H9 (cell line): ENCODE data around the gene AP4S1. TPM values are rescaled to one million over a fixed set of nuclear protein-coding genes. Genes with fewer than 3 reads are reported as not detected.

Source experiments
- DNase-seq: peaks from one replicate; pipeline ENCODE4 v3.0.0-alpha.2; 2017
- H2AFZ ChIP-seq: one replicate; pipeline ENCODE4 v1.6.1; 2013; ENCODE audit warnings: mild to moderate bottlenecking, low read length, control low read depth, moderate library complexity
- H2AK5ac ChIP-seq: 2 replicates; pipeline ENCODE4 v1.6.1; 2013; ENCODE audit warnings: low read length, control low read depth, mixed read lengths; ENCODE audit not compliant: insufficient read length
- H2BK120ac ChIP-seq: one replicate; pipeline ENCODE4 v1.6.1; 2013; ENCODE audit warnings: low read depth, mild to moderate bottlenecking, low read length, control low read depth, inconsistent platforms; ENCODE audit not compliant: poor library complexity, severe bottlenecking
- H2BK12ac ChIP-seq: 2 replicates; pipeline ENCODE4 v1.6.1; 2013; ENCODE audit warnings: low read length, control low read depth, mixed read lengths, low read depth; ENCODE audit not compliant: insufficient read length
- H2BK15ac ChIP-seq: 2 replicates; pipeline ENCODE4 v1.6.1; 2013; ENCODE audit warnings: low read depth, low read length, control low read depth
- H2BK20ac ChIP-seq: one replicate; pipeline ENCODE4 v1.6.1; 2013; ENCODE audit warnings: low read depth, mild to moderate bottlenecking, low read length, control low read depth, inconsistent platforms; ENCODE audit not compliant: poor library complexity, severe bottlenecking
- H2BK5ac ChIP-seq: 2 replicates; pipeline ENCODE4 v1.6.1; 2013; ENCODE audit warnings: low read length, control low read depth, mixed read lengths; ENCODE audit not compliant: insufficient read length
- H3K14ac ChIP-seq: 2 replicates; pipeline ENCODE4 v1.6.1; 2013; ENCODE audit warnings: low read length, control low read depth; ENCODE audit not compliant: insufficient read depth
- H3K18ac ChIP-seq: 2 replicates; pipeline ENCODE4 v1.6.1; 2013; ENCODE audit warnings: low read depth, mild to moderate bottlenecking, mixed read lengths, low read length, control low read depth; ENCODE audit not compliant: insufficient read length
- H3K23ac ChIP-seq: 2 replicates; pipeline ENCODE4 v1.6.1; 2013; ENCODE audit warnings: low read length, control low read depth, mixed read lengths, low read depth; ENCODE audit not compliant: insufficient read length
- H3K23me2 ChIP-seq: 2 replicates; pipeline ENCODE4 v1.6.1; 2013; ENCODE audit warnings: low read depth, mild to moderate bottlenecking, mixed read lengths, low read length, control low read depth; ENCODE audit not compliant: insufficient read length, poor library complexity, severe bottlenecking
- H3K27ac ChIP-seq: 2 replicates; pipeline ENCODE4 v1.5.1; 2013; ENCODE audit warnings: low read length, control low read depth, mixed read lengths, low read depth; ENCODE audit not compliant: insufficient read length
- H3K27me3 ChIP-seq: 2 replicates; pipeline ENCODE4 v1.6.1; 2013; ENCODE audit warnings: low read length, control low read depth, inconsistent platforms; ENCODE audit not compliant: insufficient read depth
- H3K4ac ChIP-seq: 2 replicates; pipeline ENCODE4 v1.6.1; 2013; ENCODE audit warnings: low read depth, mild to moderate bottlenecking, control low read depth, inconsistent platforms, low read length, moderate library complexity
- H3K4me1 ChIP-seq: 2 replicates; pipeline ENCODE4 v1.6.1; 2013; ENCODE audit warnings: low read length, control low read depth, inconsistent platforms; ENCODE audit not compliant: insufficient read depth
- H3K4me2 ChIP-seq: 2 replicates; pipeline ENCODE4 v1.6.1; 2013; ENCODE audit warnings: low read length, control low read depth, mixed read lengths; ENCODE audit not compliant: insufficient read length, insufficient read depth
- H3K56ac ChIP-seq: 2 replicates; pipeline ENCODE4 v1.6.1; 2013; ENCODE audit warnings: low read depth, mild to moderate bottlenecking, mixed read lengths, low read length, control low read depth; ENCODE audit not compliant: insufficient read length
- H3K79me1 ChIP-seq: 2 replicates; pipeline ENCODE4 v1.6.1; 2013; ENCODE audit warnings: low read depth, mild to moderate bottlenecking, moderate library complexity, low read length, control low read depth, inconsistent platforms; ENCODE audit not compliant: insufficient read depth, poor library complexity, severe bottlenecking
- H3K79me2 ChIP-seq: 2 replicates; pipeline ENCODE4 v1.6.1; 2013; ENCODE audit warnings: low read length, control low read depth, inconsistent platforms; ENCODE audit not compliant: insufficient read depth
- H3K9ac ChIP-seq: 2 replicates; pipeline ENCODE4 v1.6.1; 2013; ENCODE audit warnings: low read length, control low read depth, mixed read lengths; ENCODE audit not compliant: insufficient read length; ENCODE audit errors: extremely low read depth
- H3K9me3 ChIP-seq: one replicate; pipeline ENCODE4 v1.6.1; 2013; ENCODE audit warnings: low read depth, low read length, inconsistent platforms; ENCODE audit not compliant: control insufficient read depth
- H3T11ph ChIP-seq: one replicate; pipeline ENCODE4 v1.6.1; 2013; ENCODE audit warnings: mild to moderate bottlenecking, low read length, control low read depth, inconsistent platforms
- H4K20me1 ChIP-seq: one replicate; pipeline ENCODE4 v1.6.1; 2013; ENCODE audit not compliant: control insufficient read depth, insufficient read length, insufficient read depth
- H4K5ac ChIP-seq: 2 replicates; pipeline ENCODE4 v1.6.1; 2013; ENCODE audit warnings: low read depth, mild to moderate bottlenecking, mixed read lengths, low read length, control low read depth; ENCODE audit not compliant: insufficient read length
- H4K8ac ChIP-seq: replicated peaks from 2 replicates; pipeline ENCODE4 v1.6.1; 2013; ENCODE audit warnings: low read length, control low read depth, mixed read lengths, low read depth; ENCODE audit not compliant: insufficient read length
- H4K91ac ChIP-seq: 2 replicates; pipeline ENCODE4 v1.6.1; 2013; ENCODE audit warnings: low read depth, mild to moderate bottlenecking, moderate library complexity, mixed read lengths, low read length, control low read depth; ENCODE audit not compliant: insufficient read length
- H3K27ac Mint-ChIP-seq, 3 experiments: 2 replicates in 2 of 3; 3 replicates in 1 of 3; pipeline ENCODE4 v1.8.0; 2020 to 2021; ENCODE audit warnings: mixed read lengths in 3 of 3, mild to moderate bottlenecking in 1 of 3, moderate library complexity in 1 of 3
- H3K27me3 Mint-ChIP-seq: 2 replicates; pipeline ENCODE4 v1.8.0; 2021; ENCODE audit warnings: low read depth, mild to moderate bottlenecking, moderate library complexity, mixed read lengths
- H3K36me3 Mint-ChIP-seq, 3 experiments: 2 replicates in 2 of 3; 3 replicates in 1 of 3; pipeline ENCODE4 v1.8.0; 2020 to 2021; ENCODE audit warnings: low read depth in 3 of 3, mixed read lengths in 3 of 3; ENCODE audit not compliant: insufficient read depth in 1 of 3
- H3K4me1 Mint-ChIP-seq, 2 experiments: 2 replicates each; pipeline ENCODE4 v1.8.0; 2020; ENCODE audit warnings: mixed read lengths in 2 of 2
- H3K4me3 Mint-ChIP-seq, 2 experiments: 2 replicates in 1 of 2; 3 replicates in 1 of 2; pipeline ENCODE4 v1.8.0; 2020 to 2021; ENCODE audit warnings: mild to moderate bottlenecking in 2 of 2, mixed read lengths in 2 of 2, moderate library complexity in 1 of 2
- H3K9me3 Mint-ChIP-seq, 2 experiments: 2 replicates in 1 of 2; 3 replicates in 1 of 2; pipeline ENCODE4 v1.8.0; 2020; ENCODE audit warnings: mild to moderate bottlenecking in 2 of 2, mixed read lengths in 2 of 2, moderate library complexity in 1 of 2
- WGBS: extraction: QIAGEN DNeasy Blood & Tissue Kit; methylation state at CpG from one replicate; pipeline ENCODE4 v1.1.7; 2013; ENCODE audit warnings: missing lambda C conversion rate, low lambda C conversion rate, mixed read lengths; ENCODE audit not compliant: insufficient read length; ENCODE audit errors: extremely low coverage; 5-methylcytosine and 5-hydroxymethylcytosine counted together
- total RNA-seq: library from RNA; stranded (reverse); gene quantifications from 2 replicates; pipeline ENCODE4 v1.2.1, GENCODE V29; 2021
- TF ChIP-seq, protein P1 (sequence below): fragments of 200-600 bp; sonication (generic); conservative IDR thresholded peaks from 3 replicates; pipeline ENCODE4 v1.8.0; 2021; ENCODE audit warnings: antibody characterized with exemption, mild to moderate bottlenecking

Gene AP4S1
- total RNA-seq, 1 experiment from 2014 or later: 13.7 TPM

DNA sequence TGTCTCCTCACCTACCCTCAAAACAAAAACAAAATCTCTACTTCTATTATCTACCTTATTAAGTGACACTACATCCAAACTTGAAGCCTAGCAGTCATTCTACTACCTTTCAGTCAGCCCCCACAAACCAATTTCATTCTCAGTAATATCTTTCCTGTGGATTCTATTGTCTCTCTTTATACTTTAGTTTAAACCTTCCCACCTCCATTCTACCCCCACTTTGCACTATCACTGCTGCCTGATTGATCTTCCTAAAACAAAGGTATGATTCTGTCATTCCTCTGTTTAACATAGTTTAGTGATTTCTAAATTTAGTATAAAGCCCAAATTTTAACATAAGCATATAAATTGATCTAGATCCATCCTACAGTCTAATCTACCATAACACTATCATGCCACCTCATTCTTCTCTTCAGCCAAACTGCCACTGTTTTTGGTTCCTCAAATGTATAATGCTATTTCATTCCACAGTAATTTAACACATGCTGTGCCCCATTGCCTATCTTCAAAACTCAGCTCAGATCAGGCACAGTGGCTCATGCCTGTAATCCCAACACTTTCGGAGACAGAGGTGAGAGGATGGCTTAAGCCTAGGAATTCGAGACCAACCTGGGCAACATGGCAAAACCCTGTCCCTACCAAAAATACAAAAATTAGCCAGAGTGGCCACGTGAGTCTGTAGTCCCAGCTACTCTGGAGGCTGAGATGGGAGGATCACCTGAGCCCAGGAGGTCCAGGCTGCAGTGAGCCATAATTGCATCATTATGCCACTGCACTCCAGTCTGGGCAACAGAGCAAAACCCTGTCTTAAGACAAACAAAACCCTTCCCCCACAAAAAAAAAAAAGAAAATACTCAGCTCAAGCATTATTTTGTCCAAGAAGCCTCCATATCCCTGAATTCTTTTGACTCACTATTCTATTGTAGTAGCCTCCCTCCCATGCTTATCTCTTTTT is 3.8 kb downstream of the AP4S1 start:
- H3K27ac Mint-ChIP-seq: no peak overlapping the region; a peak in 1 of 7 replicates

More for the DNA sequence above, 3.8 kb downstream of the AP4S1 start:
- H3K9me3 Mint-ChIP-seq: no peaks in the 10 kb centered on the region; a peak in 1 of 5 replicates
- peaks cover 0 to 3% (median 0%) of the 10 kb centered on the region in 3 experiments; a peak in 1 of 7 replicates for H3K36me3 Mint-ChIP-seq
- H3K4me3 Mint-ChIP-seq: no peak overlapping the region
- no peak overlapping the region for H3K23ac ChIP-seq
- H3K79me2 ChIP-seq: peaks cover 8% of the 10 kb centered on the region; the same call in 1 of the 2 replicates
- H4K5ac ChIP-seq: no peak overlapping the region
- no CpG with 5 or more reads among the region's 3 CpGs for WGBS
- no peak overlapping the region for H3K14ac ChIP-seq
- TF ChIP-seq, protein P1, sequence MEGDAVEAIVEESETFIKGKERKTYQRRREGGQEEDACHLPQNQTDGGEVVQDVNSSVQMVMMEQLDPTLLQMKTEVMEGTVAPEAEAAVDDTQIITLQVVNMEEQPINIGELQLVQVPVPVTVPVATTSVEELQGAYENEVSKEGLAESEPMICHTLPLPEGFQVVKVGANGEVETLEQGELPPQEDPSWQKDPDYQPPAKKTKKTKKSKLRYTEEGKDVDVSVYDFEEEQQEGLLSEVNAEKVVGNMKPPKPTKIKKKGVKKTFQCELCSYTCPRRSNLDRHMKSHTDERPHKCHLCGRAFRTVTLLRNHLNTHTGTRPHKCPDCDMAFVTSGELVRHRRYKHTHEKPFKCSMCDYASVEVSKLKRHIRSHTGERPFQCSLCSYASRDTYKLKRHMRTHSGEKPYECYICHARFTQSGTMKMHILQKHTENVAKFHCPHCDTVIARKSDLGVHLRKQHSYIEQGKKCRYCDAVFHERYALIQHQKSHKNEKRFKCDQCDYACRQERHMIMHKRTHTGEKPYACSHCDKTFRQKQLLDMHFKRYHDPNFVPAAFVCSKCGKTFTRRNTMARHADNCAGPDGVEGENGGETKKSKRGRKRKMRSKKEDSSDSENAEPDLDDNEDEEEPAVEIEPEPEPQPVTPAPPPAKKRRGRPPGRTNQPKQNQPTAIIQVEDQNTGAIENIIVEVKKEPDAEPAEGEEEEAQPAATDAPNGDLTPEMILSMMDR: no peak
- H3K18ac ChIP-seq: no peak overlapping the region
- H3K4me2 ChIP-seq: no peak overlapping the region
- H4K91ac ChIP-seq: no peak overlapping the region
- no peak overlapping the region for H2AK5ac ChIP-seq
- no peak overlapping the region for H3K56ac ChIP-seq
- H2AFZ ChIP-seq: no peak overlapping the region
- H2BK15ac ChIP-seq: no peak overlapping the region
- no peak overlapping the region for H2BK120ac ChIP-seq
- H3K4ac ChIP-seq: no peak overlapping the region
- no peak overlapping the region for H2BK12ac ChIP-seq
- no peaks in the 10 kb centered on the region for H3K27me3 ChIP-seq
- H3K27me3 Mint-ChIP-seq: no peaks in the 10 kb centered on the region
- H2BK5ac ChIP-seq: no peak overlapping the region
- peaks cover 15 to 27% of the 10 kb centered on the region in 2 experiments for H3K4me1 Mint-ChIP-seq
- no peak overlapping the region for H3K27ac ChIP-seq
- H4K8ac ChIP-seq: no peak overlapping the region
- peaks cover 12% of the 10 kb centered on the region for H3K23me2 ChIP-seq
- no peak overlapping the region for H2BK20ac ChIP-seq
- no peak for DNase-seq
- no peaks in the 10 kb centered on the region for H4K20me1 ChIP-seq
- H3T11ph ChIP-seq: no peak overlapping the region
- H3K4me1 ChIP-seq: peaks cover 3% of the 10 kb centered on the region; the same call in 1 of the 2 replicates
- no peak overlapping the region for H3K9ac ChIP-seq
- H3K9me3 ChIP-seq: no peaks in the 10 kb centered on the region
- H3K79me1 ChIP-seq: peaks cover 6% of the 10 kb centered on the region
